Fibroblast of lung (primary cell): ENCODE data around the gene MTMR6. TPM values are rescaled to one million over a fixed set of nuclear protein-coding genes. Genes with fewer than 3 reads are reported as not detected.

ENCODE experiments used
- DNase-seq, 2 donors: peaks; one replicate each; pipeline versions ENCODE4 v3.0.0 to v3.0.0-alpha.2; 2010; ENCODE audit warnings: low read depth in 2 of 2
- H2AFZ ChIP-seq: 2 replicates; pipeline ENCODE4 v1.5.1; 2012; ENCODE audit warnings: low read length, control low read depth, inconsistent platforms
- H3K27ac ChIP-seq: 2 replicates; pipeline ENCODE4 v1.5.1; 2011; ENCODE audit warnings: low read length, control low read depth; ENCODE audit not compliant: insufficient read depth
- H3K27me3 ChIP-seq: 2 replicates; pipeline ENCODE4 v1.5.1; 2011; ENCODE audit warnings: mild to moderate bottlenecking, low read length; ENCODE audit not compliant: control insufficient read depth, insufficient read depth
- H3K36me3 ChIP-seq: 2 replicates; pipeline ENCODE4 v1.5.1; 2011; ENCODE audit warnings: low read length; ENCODE audit not compliant: control insufficient read depth, insufficient read depth
- H3K4me1 ChIP-seq: 2 replicates; pipeline ENCODE4 v1.5.1; 2011; ENCODE audit warnings: low read length; ENCODE audit not compliant: control insufficient read depth, insufficient read depth; ENCODE audit errors: extremely low read depth
- H3K4me2 ChIP-seq: 2 replicates; pipeline ENCODE4 v1.5.1; 2011; ENCODE audit warnings: low read length, control low read depth; ENCODE audit not compliant: insufficient read depth; ENCODE audit errors: extremely low read depth
- H3K4me3 ChIP-seq, 4 experiments: fragments of 200-600 bp in 1 of 4; sonication (generic) in 1 of 4; replicated peaks in 1 of 4; 2 replicates each; pipeline ENCODE4 v1.5.1; 2011 to 2016; ENCODE audit warnings: low read length in 4 of 4, low read depth in 3 of 4, mild to moderate bottlenecking in 3 of 4, control low read depth in 2 of 4, inconsistent platforms in 1 of 4, mixed read lengths in 1 of 4; ENCODE audit not compliant: insufficient read depth in 1 of 4; ENCODE audit errors: control extremely low read depth in 1 of 4
- H3K79me2 ChIP-seq: 2 replicates; pipeline ENCODE4 v1.5.1; 2012; ENCODE audit warnings: mild to moderate bottlenecking, low read length, inconsistent platforms; ENCODE audit not compliant: control insufficient read depth, insufficient read depth
- H3K9ac ChIP-seq: 2 replicates; pipeline ENCODE4 v1.5.1; 2011; ENCODE audit warnings: mild to moderate bottlenecking, low read length, control low read depth; ENCODE audit not compliant: insufficient read depth
- H3K9me3 ChIP-seq: 2 replicates; pipeline ENCODE4 v1.5.1; 2012; ENCODE audit warnings: low read depth, low read length; ENCODE audit not compliant: control insufficient read depth, insufficient read depth
- H4K20me1 ChIP-seq: 2 replicates; pipeline ENCODE4 v1.5.1; 2011; ENCODE audit warnings: low read length; ENCODE audit not compliant: control insufficient read depth, insufficient read depth; ENCODE audit errors: extremely low read depth
- EZH2 ChIP-seq: IDR thresholded peaks from 2 replicates; pipeline ENCODE4 v1.5.1; 2012; ENCODE audit warnings: low read length, control low read depth, mild to moderate bottlenecking; ENCODE audit errors: missing control alignments
- polyA minus RNA-seq: library from RNA; depleted of rRNA, polyadenylated mRNA; stranded (reverse); fragments of >200 nt; gene quantifications from 2 replicates; pipeline ENCODE4 v1.2.3, GENCODE V29; 2011; ENCODE audit warnings: low replicate concordance
- polyA plus RNA-seq, 2 donors: library from polyadenylated mRNA; depleted of rRNA in 1 of 2; stranded (reverse) in 1 of 2; unstranded in 1 of 2; fragments of >200 nt; gene quantifications; 2 replicates each; pipeline ENCODE4 v1.2.1, GENCODE V29; 2011 to 2012; ENCODE audit warnings: missing spikeins in 1 of 2
- total RNA-seq: library from RNA; depleted of rRNA; stranded (reverse); fragments of >200 nt; gene quantifications from 2 replicates; pipeline ENCODE4 v1.2.1, GENCODE V29; 2014
- TF ChIP-seq, protein P1 (sequence below), 2 donors: IDR thresholded peaks in 1 of 2; conservative IDR thresholded peaks in 1 of 2; 1 replicate in 1 of 2; 2 replicates in 1 of 2; pipeline ENCODE4 v1.5.1; 2011 to 2012; ENCODE audit warnings: low read length in 2 of 2, control low read depth in 1 of 2, inconsistent platforms in 1 of 2, low read depth in 1 of 2, mild to moderate bottlenecking in 1 of 2

Gene MTMR6
- total RNA-seq (18.0 and 22.5 TPM in 2 replicates), polyA plus RNA-seq (20.7 and 23.0 TPM in 2 replicates), polyA minus RNA-seq (3.1 and 3.8 TPM in 2 replicates)
- 12.8 and 15.2 TPM in 2 replicates for polyA plus RNA-seq (2012)

DNA sequence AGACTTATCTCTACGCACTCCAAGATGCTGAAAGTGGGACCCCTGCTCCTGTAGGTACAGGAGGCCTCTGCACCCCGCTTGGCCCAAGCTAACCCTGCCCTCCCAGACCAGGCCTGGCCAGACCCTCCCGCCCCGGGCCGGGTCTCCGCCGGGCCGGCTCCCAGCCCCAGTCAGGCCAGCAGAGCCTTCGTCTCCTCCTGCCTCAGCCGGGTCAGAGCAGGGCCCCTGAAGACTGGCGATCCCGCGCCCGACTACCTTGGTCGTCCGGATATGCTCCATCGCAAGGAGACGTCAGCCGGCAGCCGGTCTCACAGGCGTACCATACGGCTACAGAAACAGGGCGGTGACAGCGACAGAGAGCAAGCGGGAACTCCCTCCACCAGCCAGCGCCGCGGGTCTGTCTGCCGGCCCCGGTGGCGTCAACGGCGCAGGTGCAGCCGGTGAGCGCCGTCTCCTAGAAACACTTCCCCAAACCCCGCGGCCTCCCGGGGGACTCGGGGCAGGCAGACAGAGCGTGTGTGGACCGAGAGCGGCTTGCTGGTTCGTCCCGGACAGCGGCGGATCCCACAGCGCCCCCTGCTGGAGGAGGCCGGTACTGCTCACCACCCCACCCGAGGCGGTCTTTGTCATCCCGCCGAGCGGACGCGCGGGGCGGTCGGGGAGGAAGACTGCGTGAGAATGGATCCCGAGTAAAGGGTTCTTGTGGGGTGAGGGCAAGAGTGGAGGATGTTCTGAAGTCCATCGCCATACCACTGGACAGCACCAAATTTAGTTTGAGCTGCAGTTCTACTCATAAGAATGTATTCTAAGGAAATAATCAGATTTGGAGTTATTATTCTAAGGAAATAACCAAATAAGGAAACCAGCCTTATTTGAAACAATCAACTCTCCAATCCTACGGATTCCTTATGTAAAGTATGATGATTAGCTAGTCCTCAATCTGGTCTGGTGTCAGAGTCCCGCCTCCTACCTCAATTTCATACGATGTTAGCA is at the start of gene MTMR6:
MTMR6 (minus strand) TSS at position 520 of the 993 bp plus-strand sequence; CDS start at position 279, 241 bp downstream.
- peak; percentile 80 to 83 for DNase-seq
- Histone ChIP-seq H4K20me1 (no peaks in the 10 kb centered on the region), H3K27me3 (no peaks in the 10 kb centered on the region), H3K4me2 (peak within 1 kb of the TSS; percentile 86), H3K36me3 (no peaks in the 10 kb centered on the region), H3K9me3 (no peaks in the 10 kb centered on the region), H3K4me3 (peak within 1 kb of the TSS; percentile 79 to 98 (median 88)), H3K79me2 (peaks cover 46% of the 10 kb centered on the region), H3K9ac (peak within 1 kb of the TSS; percentile 85), H3K4me1 (no peaks in the 10 kb centered on the region), H2AFZ (peak within 1 kb of the TSS; percentile 94), H3K27ac (peak within 1 kb of the TSS; percentile 98)
- TF ChIP-seq, protein P1, sequence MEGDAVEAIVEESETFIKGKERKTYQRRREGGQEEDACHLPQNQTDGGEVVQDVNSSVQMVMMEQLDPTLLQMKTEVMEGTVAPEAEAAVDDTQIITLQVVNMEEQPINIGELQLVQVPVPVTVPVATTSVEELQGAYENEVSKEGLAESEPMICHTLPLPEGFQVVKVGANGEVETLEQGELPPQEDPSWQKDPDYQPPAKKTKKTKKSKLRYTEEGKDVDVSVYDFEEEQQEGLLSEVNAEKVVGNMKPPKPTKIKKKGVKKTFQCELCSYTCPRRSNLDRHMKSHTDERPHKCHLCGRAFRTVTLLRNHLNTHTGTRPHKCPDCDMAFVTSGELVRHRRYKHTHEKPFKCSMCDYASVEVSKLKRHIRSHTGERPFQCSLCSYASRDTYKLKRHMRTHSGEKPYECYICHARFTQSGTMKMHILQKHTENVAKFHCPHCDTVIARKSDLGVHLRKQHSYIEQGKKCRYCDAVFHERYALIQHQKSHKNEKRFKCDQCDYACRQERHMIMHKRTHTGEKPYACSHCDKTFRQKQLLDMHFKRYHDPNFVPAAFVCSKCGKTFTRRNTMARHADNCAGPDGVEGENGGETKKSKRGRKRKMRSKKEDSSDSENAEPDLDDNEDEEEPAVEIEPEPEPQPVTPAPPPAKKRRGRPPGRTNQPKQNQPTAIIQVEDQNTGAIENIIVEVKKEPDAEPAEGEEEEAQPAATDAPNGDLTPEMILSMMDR (conservative IDR thresholded peaks at IDR 0.05 in 1 of 2, IDR thresholded peaks at IDR 0.05 in 1 of 2; ENCODE audit: low read depth in 1 of 2, low read length in 2 of 2) = peak; percentile 81 to 92
- TF ChIP-seq EZH2 = no peak

DNA sequence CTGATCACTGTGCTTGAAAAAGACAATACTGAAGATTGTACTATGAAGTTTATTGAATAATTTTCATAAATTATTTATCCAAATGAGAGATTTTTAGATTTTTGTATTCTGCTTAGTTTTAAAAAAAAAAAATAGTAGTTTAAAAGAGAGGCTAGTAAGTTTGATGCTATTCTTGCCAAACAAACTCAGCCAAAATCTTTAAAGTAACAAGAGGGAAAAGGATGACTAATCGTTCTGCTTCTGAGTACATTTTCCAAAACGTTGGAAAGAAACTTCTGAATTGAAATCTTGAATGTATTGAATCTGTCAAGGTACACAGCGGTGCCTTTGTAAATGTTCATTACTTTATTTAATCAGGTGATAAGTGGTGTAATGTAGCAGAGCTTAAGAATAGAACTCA is 48.6 kb upstream of the MTMR6 start:
- no peak overlapping the region for H3K4me3 ChIP-seq
- no peaks in the 10 kb centered on the region for H3K36me3 ChIP-seq
- TF ChIP-seq, protein P1 (conservative IDR thresholded peaks at IDR 0.05 in 1 of 2, IDR thresholded peaks at IDR 0.05 in 1 of 2; ENCODE audit: low read depth in 1 of 2, low read length in 2 of 2) = no peak
- TF ChIP-seq EZH2 = no peak
- H3K27ac ChIP-seq = no peak overlapping the region
- no peaks in the 10 kb centered on the region for H4K20me1 ChIP-seq
- H3K79me2 ChIP-seq = peaks cover 2% of the 10 kb centered on the region
- H3K27me3 ChIP-seq = no peaks in the 10 kb centered on the region
- DNase-seq = peak in 1 of 2 donors; percentile 19
- H3K4me2 ChIP-seq = no peak overlapping the region
- no peaks in the 10 kb centered on the region for H3K4me1 ChIP-seq
- no peak overlapping the region for H2AFZ ChIP-seq
- H3K9ac ChIP-seq = no peak overlapping the region
- no peaks in the 10 kb centered on the region for H3K9me3 ChIP-seq

DNA sequence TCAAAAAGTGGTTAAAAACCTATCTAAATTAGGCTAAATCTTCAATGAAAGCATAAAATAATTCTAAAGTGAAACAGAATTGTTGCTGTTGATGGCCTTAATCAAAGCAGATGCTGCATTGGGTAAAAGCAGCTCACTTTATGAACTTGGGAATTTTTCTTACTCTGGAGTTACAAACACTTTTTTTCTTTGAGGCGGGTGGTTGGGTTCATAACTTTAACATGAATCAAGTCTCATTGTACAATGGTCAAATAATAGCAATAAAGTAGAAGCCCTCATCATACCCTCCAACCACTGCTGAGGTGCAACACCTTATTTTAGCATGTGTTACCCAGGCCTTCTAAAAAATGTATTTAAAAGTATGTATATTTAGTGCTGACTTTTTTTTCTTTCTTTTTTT is 43.3 kb upstream of the MTMR6 start:
- H3K27ac ChIP-seq = no peak overlapping the region
- DNase-seq = peak; percentile 17 to 68
- no peak overlapping the region for H2AFZ ChIP-seq
- peaks cover 2% of the 10 kb centered on the region for H3K79me2 ChIP-seq
- H3K9me3 ChIP-seq = no peaks in the 10 kb centered on the region
- H3K9ac ChIP-seq = no peak overlapping the region
- H3K36me3 ChIP-seq = no peaks in the 10 kb centered on the region
- no peaks in the 10 kb centered on the region for H4K20me1 ChIP-seq
- no peak for TF ChIP-seq EZH2
- TF ChIP-seq, protein P1 (conservative IDR thresholded peaks at IDR 0.05 in 1 of 2, IDR thresholded peaks at IDR 0.05 in 1 of 2; ENCODE audit: low read depth in 1 of 2, low read length in 2 of 2) = no peak
- H3K4me3 ChIP-seq = no peak overlapping the region
- H3K4me2 ChIP-seq = no peak overlapping the region
- no peaks in the 10 kb centered on the region for H3K4me1 ChIP-seq
- H3K27me3 ChIP-seq = no peaks in the 10 kb centered on the region
